ENCODE data around the gene GPR146.
A peak's percentile ranks its signal among the peaks of the same experiment; 100 is the strongest.

Gene GPR146

DNA sequence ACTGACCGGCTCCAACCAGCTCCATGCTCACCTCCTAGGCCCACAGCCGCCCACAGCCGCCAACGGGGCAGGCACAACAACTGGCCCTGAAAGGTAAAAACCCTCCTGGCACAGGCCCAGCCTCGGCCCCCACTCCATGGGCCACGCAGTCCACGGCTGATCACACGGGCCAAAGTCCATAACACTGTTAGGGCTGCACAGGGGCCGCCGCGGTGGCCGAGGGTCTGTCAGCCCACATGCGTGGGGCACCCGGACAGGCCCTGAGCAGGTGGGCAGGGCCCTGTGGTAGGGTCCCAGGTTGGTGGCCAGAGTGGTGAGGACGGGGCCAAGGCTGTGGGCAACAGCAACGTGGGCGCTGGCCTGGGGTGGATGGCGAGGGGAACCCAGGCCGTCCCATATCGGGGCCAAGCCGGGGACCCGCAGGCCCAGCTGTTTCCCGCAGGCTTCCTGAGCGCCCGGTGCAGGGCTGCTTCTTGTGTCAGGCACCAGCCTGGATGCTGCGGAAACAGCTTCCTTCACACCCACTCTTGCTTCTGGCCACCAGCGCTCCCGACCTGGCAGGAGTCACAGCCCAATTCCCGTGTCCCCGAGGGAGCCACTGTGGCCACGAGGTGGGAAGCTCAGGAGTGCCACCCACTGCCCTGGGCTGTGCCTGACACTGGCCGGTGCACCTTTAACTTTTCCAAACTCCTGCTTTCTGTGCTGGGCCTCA, 32.2 kb upstream of the GPR146 start:
- DNase-seq: no peak

DNA sequence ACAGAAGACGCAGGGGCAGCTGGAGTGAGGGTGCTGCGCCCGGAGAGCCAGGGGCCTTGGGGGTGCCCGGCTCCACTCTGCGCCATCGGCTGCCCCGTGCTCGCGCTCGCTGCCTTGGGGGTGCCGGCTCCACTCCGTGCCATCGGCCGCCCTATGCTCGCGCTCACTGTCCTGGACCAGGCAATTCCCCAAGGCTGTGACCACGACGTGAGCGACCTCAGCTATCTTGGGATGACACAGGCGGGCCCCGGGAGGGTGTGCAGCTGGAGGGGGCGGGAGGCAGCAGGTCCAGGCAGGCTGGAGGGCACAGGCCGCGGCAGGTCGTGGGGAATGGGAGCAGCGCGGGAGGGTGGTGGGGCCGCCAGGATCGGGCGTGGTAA, 31.6 kb upstream of the GPR146 start:
- DNase-seq: no peak

DNA sequence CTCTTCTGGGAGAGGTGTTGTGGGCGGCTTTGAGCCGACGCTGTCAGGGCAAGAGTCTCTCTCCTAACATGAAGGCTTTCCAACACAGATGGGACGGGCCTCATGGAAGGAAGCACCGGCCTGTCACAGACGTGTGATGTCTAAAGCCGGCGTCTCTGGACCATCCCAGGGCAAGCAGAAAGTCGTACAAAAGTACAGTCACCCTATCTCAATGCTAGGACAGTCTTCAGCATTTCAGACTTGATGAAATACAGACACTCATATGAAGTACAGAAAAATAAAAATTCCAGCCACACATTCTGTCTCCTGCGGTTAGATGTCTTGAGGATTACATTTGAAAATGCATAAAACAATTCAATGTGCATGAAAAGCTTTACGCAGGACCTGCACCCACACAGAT, 30.8 kb upstream of the GPR146 start:
- no peak for DNase-seq

DNA sequence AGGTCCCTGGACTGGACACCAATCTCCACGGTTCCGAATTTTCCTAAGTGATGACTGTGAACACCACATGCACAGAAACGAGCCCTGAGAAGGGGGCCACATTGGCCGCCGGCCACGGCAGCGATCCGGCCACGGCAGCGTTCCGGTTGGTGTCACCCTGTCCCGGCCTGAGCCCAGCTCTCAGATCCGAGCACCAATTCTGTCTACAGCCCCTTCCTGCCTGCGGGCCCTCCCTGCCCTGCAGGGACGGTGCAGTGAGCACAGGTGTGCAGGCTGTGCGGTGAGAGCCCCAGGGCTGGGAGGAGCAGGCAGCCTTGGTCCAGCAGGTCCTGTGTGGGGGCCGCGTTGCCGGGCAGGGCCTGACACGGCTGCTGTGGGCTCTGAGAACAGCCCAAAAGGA, 29.7 kb upstream of the GPR146 start:
- no peak for DNase-seq

DNA sequence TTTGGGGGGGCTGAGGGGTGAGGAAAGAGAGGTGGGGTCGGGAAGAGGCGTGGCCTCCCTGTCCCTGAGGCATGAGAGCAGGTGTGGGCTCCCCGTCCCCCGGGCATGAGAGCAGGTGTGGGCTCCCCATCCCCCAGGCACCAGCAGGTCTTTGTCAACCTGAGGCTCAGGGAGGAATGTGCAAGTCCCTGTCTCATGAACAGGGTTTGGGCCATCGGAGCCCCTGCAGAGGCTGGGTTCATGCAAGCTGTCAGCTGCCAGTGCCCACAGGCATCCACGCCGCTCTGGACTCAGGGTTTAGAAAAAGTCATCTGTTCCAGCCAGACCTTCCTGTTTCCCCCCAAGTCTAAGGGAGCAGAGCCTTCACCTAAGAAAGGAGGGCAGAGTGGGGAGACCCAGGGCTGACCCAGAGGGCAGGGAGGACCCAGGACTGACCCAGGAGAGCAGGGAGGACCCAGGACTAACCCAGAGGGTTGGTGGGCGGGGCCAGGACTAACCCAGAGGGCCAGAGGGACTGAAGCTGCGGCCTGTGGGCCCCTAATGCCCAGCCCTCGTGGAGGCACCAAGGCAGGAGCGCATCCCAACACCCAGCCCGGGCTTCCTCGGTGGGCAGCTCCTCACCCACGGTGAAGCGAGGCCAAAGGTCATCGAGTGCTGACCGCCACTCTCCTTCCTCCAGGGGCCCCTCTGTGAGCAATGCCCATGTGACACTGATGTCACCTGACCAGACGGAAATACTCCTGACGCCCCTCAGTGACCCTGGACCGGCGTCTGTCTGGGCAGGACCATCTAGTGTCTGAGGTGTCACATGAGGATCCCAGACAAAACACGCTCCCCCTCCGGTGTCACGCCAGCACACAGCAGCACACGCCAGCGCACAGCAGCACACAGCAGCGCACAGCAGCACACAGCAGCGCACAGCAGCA, 28.9 kb upstream of the GPR146 start:
- DNase-seq: no peak

DNA sequence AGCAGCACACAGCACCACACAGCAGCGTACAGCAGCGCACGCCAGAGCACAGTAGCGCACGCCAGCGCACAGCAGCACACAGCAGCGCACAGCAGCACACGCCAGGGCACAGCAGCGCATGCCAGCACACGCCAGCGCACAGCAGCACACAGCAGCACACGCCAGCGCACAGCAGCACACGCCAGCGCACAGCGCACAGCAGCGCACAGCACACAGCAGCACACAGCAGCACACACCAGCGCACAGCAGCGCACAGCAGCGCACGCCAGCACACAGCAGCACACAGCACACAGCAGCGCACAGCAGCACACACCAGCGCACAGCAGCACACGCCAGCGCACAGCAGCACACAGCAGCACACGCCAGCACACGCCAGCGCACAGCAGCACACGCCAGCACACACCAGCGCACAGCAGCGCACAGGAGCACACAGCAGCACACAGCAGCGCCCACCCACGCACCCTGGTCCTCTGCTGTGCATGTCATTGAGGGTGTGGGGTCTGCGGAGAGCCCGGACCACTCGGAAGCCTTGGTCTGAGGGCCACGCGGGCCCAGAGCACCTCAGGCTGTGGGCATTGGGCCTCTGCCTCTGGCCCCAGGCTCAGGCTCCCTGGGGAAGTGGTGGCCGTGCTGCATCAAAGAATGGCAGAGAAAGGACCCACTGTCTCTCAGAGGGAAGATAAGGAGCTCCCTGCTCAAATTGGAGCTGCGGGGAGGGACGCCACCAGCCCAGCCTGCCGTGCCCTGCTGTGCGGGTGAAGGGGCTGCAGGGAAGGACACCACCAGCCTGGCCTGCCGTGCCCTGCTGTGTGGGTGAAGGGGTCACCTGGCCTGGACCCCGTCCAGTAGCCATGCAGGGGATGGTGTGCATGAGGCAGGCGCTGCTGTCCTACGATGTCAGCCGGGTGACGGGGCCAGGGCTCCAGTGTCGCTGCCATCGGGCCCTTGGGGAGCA, 27.5 kb upstream of the GPR146 start:
- DNase-seq: no peak

DNA sequence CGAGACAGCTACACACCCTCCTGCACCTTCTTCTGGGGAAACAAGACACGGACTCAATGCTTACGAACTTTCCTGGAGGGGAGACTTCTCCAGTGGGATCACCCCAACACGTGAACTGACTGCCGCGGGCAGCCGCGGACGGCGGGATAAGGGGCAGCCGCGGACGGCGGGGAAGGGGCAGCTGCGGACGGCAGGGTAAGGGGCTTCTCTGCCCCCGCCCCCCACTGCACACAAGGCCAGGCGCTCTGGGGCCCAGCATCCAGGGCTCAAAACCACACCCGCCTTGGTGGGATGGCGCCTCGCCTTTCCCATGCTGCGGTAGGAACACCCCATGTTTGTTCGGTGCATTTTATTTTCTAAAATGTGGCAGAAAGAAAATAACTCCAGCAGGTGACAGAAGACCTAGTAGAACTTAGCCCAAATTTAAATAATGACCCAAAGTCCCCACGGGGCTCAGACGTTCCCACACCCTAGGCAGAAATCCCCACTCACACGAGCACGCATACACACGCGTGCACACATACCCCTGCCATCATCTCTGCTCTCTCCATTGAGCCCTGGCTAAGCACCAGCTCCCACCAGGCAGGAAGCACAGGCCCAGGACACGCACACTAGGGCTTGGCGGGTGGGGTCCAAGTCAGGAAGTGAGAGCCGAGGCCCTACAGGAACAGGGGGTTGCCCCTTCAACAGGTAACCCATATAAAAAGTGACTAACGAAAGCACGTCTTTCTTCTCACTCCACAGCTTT, 26.6 kb upstream of the GPR146 start:
- no peak for DNase-seq

DNA sequence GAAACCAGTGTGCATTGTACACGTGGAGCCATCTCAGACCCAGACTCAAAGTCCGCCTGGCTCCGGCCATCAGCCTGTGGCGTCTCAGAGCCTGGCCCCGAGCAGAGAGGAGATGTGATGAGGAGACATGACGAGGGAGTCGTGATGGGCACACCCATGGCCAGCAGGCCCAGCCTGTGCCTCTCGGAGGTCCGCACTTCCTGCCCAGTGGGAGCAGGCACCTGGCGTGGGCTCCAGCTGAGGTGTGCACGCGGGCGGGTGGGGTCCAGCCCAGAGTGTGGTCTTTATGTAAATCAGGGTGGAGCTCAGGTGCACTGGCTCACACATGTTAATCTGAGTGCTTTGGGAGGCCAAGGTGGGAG, 26.0 kb upstream of the GPR146 start:
- no peak for DNase-seq

DNA sequence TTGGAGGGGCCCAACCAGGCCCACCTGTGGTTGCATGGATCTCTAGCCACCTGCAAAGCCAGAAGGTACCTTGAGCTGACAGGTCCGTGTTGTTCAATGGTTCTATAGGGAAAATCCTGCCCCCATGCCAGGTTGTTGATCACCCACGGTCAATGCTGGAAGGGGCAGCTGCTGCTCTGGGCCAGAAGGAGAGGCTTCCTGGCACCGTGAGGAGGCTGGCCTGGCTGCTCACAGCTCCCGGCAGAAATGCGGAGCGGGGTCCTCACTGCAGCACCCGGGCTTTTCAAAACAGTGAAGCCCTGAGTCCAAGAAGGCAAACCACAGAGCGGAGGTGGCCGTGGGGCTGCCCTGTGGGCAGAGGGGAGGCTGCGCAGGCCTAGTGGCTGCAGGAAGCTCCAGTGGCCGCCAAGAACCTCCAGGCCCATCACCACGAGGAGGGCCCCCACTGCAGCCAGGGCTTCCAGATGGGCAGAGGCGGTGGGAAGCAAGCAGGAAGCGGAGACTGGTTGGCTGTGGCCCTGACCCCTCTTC, 25.0 kb upstream of the GPR146 start:
- DNase-seq: no peak

DNA sequence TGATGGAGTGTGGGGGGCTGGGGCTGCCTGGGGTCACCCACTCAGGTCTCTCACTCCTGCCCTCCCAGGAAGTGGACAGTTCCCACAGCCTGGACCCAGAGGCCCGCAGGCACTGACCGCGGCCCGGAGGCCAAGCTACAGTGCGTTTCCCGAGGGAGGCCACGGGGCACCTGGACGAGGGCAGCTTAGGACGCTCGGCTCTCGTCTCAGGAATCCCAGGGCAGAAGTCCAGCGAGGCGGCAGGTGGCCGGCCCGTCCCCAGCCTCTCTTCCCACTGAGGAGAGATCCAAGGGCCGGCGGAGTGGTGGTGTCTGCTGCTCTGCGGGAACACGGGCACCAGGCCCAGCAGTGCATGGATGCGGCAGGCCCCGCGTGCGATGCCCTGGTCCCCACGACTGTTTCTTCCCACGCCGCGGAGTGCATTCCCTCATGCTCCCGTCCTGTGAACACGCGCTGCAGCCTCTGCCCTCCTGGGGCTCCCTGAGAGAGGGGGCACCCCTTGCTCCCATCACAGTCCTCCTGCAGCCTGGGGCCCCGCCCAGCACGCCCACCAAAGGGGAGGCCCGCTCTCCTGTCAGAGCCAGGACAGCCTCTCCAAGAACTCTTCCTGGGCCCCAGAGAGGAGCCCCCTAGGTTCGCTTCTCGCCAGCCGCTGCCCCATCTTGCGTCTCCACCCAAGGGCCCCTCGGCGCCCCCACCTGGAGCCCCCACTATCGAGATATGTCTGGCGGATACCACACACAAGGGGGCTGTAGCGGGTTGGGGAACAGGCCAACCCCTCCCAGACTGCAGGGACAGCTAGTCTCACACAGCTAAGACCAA, 24.3 kb upstream of the GPR146 start:
- DNase-seq: no peak

DNA sequence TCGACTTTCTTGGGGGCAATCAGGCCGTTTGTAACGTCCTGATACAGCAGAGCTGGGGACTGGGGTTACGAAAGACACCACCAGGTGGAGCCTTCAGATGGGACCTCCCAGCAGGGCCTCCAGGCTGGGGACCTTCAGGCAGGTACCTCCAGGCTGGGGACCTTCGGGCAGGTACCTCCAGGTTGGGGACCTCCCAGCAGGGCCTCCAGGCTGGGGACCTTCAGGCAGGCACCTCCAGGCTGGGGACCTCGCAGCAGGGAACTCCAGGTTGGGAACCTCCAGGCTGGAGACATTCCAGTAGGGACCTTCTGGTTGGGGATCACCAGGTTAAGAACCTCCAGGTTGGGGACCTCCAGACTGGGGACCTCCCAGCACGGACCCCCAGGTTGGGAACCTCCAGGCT, 23.5 kb upstream of the GPR146 start:
- no peak for DNase-seq

DNA sequence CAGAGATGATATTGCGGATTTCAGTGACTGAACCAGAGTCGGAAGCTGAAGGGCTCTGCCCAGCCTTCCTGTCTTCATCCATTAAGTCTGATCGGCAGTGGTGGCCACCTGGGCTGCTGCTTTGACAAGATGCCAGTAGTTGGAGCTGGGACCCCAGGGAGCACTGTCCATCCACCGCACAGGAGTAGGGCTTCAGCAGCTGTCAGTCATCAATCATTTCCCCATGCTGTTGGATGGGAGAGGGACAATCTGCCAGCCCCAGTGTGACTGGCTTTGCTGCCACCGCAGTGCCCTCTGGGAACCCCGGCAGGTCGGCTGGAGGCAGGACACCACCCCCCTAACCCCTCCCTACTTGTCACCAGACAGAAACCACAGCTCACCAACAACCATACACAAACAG, 23.0 kb upstream of the GPR146 start:
- no peak for DNase-seq

DNA sequence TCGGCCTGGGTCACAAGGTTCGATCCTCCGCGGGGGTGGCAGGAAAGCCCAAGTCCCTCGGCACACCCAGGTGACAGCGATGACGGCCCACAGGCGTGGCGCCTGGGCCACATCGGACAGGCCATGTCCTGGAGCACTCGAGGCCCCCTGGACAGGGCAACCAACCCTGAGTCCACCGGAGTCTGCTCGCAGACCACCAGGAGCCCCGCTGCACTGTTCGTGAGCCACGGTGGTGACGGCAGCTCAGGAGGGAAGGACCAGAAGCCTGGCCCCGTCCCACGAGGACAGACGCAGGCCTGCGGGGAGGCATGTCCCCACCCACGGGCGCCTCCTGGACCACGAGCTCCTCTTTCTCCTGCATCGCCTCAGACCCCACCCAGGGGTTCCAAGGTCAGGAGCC, 22.4 kb upstream of the GPR146 start:
- DNase-seq: no peak

DNA sequence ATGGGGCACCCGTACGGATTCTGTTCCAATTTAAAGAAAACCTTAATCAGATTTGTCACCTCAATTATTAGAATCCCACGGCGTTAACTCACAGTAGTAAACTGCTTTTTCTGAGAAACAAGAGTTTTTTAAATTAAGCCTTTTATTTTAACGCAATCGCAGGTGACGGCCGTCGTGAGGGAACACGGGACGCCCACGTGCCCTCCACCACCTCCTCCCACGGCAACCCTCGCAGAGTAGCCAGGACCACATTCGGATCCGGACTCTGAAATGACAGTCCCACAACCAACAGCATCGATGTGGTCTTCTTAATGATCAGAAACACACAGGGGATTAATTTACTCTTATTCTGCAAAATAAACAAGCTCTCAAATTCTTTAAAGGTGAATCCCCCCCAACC, 22.0 kb upstream of the GPR146 start:
- no peak for DNase-seq

DNA sequence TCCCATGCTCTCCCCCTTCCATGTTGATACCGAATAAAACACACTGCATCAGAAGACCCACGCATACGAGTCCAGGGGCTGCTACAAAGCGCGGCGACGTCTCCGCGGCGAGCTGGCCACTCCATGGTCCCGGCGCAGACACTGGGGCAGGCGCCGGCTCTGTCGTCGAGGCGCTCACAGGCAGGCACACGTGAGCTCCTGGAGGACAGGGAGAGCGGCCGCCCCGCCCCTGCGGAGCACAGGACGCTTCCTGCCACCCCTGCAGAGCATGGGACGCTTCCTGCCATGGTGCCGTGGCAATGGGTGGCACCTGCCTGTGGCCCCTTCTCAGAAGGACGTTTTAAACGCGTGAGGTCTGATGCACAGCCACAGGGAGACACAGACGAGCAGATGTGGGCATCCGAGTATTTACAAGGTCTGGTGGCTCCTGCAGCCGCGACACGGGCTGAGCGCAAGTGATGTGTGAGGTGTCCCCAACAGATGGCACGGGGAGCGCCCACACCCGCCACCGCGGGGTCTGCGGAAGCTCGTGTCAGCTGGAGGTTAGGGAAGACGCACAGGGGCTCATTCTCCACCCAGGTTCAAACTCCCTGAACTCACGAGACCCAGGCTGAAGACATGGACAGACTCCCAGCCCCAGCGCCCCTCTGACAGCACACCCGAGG, 21.4 kb upstream of the GPR146 start:
- no peak for DNase-seq

DNA sequence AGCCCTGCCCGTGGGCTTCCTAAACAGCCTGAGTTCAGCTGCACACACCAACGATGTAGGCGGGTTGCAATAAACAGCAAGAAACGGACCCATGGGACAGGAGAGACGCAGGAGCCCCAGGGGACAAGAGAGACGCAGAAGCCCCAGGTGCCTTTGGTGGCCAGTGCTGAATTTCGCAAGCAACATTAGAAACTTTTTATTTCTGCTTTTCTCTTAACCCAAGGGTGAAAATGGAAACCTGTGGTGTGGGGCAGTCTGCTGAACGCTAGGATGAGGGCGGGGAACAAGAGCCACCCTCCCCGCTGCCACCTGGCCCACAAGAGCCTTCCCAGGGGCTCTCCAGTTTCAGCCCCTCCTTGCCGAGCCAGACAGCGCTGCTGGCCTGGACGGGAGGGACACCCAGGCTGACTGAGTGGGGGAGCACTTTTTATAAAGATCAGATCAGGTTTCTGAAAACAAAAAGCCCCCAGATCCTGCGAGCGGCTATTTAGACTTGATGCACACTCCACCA, 20.0 kb upstream of the GPR146 start:
- no peak for DNase-seq

DNA sequence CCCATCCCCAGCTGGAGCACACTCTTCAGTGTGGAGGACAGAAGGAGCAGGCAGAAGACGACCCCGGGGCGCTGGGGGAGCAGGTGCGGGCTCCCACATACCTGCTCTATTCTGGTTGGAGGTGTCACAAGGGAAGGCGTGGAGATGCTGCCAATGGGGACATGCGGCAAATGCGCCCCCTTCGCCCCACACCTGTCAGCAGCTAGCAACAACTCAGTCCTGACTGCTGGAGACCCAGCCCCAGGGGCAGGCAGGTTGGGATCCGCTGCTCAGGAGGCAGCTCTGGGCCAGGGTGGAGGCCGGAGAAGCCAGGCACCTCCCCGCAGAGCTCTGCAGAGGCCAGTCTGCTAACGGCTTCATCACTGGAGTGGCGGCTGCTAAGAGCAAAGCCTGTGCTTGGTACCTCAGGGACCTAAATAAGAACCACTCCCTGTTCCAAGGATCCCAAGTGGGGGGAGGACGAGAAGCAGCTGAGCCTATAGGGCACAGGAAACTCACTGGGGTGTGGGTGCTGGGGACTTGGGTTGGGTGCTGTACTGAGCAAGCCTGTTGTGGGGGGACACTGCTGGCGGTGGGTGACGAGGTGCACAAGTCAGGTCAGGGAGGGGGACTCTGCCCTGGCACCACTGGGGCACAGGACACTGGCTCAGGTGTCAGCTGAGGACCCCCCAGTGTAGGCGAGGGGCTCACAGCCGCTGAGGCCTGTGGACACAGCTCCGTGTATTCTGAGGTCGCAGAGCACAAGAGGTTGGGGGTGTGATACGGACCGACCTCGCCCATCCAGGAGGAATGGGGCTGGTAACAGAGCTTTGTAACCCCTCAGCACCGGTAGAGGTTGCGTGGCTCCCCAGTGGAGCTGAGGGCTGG, 19.2 kb upstream of the GPR146 start:
- no peak for DNase-seq

DNA sequence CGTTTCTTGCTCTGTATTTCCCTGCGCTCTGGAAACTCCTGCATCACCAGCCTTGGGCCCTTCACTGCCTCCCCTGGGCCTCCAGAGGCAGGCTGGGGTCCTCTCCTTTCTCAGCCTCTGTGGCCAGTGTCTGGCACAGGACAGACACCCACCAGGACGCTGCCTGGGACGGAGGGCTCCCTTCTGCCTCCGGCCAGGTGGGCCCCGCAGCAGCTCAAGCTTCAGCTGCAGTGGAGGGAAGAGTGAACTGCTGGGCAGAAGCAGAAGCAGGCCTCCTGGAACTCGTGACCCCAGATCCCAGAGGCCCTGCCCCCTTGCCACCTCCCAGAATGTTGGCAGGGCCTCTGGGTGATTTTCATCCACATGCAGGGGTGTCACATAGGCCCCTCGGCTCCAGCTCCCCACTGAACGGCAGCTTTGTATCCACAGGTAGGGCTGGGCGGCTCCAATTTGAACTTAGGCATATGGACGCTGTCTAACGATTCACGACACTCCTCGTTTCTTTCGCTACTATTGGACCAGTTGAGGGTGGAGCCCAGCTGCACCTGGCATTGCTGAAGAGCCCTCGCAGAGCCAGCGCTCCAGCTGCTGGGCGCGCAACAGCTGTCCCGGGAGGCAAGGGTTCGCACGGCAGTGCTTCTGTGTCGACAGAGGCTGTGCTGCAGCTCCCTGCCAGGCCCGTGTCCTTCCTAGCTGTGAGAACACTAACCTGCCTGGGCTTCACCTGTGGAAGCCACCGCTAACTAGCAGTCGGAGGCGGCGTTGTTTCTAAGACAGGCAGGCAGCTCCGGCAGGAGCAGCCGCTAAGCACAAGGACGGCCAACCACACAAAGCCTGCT, 18.4 kb upstream of the GPR146 start:
- peak; percentile 98 for DNase-seq

DNA sequence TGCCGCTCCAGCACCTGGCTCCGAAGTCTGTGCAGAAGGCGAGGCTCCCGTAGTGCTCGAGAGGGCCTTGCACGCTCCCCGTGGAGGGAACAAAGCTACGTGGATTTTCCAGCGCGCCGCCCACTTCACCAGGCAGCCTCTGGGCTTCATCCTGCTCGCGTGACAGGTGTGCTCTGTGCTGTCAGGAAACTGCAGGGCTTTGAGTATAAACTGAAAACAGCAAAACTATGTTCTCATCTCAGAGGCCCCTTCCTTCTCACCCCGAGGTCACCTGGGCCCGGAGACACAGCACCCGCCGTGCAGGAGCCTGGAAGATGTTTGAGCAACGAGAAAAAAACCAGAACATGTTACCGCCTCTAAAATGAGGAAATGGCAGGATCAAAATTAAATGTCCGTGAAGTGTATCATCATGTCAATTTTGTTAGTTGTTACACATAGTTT, 17.6 kb upstream of the GPR146 start:
- no peak for DNase-seq

Data from SHP77 treated with DMSO at 0.1 percent for 48 hours (cell line).